ENCODE results near the gene PBX3. TPM values are rescaled to one million over a fixed set of nuclear protein-coding genes. Genes with fewer than 3 reads are reported as not detected.

Gene PBX3
- total RNA-seq, 1 experiment from 2014 or later = 46.0 TPM

DNA sequence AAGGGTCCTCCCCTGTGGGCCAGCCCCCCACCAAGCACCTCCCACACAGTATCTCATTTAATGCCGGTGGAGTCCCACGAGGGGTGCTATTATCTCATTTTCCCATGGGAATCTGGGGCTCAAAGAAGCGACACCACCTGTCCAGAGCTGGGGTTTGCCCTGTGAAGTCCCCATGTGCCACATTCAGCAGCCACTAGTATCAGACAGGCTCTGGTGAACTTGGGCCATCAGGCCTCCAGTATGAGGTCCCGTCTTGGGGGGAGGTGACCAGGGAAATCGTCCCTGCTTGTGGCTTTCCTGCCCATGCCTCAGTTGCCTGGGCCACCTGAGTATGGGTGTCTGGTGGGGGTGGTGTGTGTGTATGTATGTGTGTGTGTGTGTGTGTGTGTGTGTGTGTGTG lies 222.7 kb downstream of the PBX3 start:
- Histone ChIP-seq H4K91ac (ENCODE audit: insufficient read length, low read depth, low read length) (no peak overlapping the region), H3T11ph (ENCODE audit: low read length) (no peak overlapping the region), H3K9ac (ENCODE audit: extremely low read depth, insufficient read length, low read length) (no peak overlapping the region), H2BK120ac (ENCODE audit: low read depth, low read length, poor library complexity, severe bottlenecking) (no peak overlapping the region), H2BK5ac (ENCODE audit: insufficient read length, low read length) (no peak overlapping the region), H3K18ac (ENCODE audit: insufficient read length, low read depth, low read length) (no peak overlapping the region), H2AK5ac (ENCODE audit: insufficient read length, low read length) (no peak overlapping the region), H4K8ac (replicated peaks; ENCODE audit: insufficient read length, low read depth, low read length) (no peak overlapping the region), H3K9me3 (ENCODE audit: control insufficient read depth, low read depth, low read length) (no peaks in the 10 kb centered on the region), H3K23me2 (ENCODE audit: insufficient read length, low read depth, low read length, poor library complexity, severe bottlenecking) (no peaks in the 10 kb centered on the region), H4K20me1 (ENCODE audit: control insufficient read depth, insufficient read depth, insufficient read length) (no peaks in the 10 kb centered on the region), H3K27me3 (ENCODE audit: insufficient read depth, low read length) (no peaks in the 10 kb centered on the region), H4K5ac (ENCODE audit: insufficient read length, low read depth, low read length) (no peak overlapping the region), H3K27ac (ENCODE audit: insufficient read length, low read depth, low read length) (no peak overlapping the region), H3K23ac (ENCODE audit: insufficient read length, low read depth, low read length) (no peak overlapping the region), H3K56ac (ENCODE audit: insufficient read length, low read depth, low read length) (no peak overlapping the region), H3K14ac (ENCODE audit: insufficient read depth, low read length) (no peak overlapping the region), H3K4me1 (ENCODE audit: insufficient read depth, low read length) (no peaks in the 10 kb centered on the region), H2BK20ac (ENCODE audit: low read depth, low read length, poor library complexity, severe bottlenecking) (no peak overlapping the region), H3K79me1 (ENCODE audit: insufficient read depth, low read depth, low read length, poor library complexity, severe bottlenecking) (no peaks in the 10 kb centered on the region), H3K4me2 (ENCODE audit: insufficient read depth, insufficient read length, low read length) (no peak overlapping the region), H2BK15ac (ENCODE audit: low read depth, low read length) (no peak overlapping the region), H3K79me2 (ENCODE audit: insufficient read depth, low read length) (no peaks in the 10 kb centered on the region), H2BK12ac (ENCODE audit: insufficient read length, low read depth, low read length) (no peak overlapping the region), H3K4ac (ENCODE audit: low read depth, low read length) (no peak overlapping the region), H2AFZ (ENCODE audit: low read length) (no peak overlapping the region)
- DNase-seq = no peak
- H3K36me3 Mint-ChIP-seq (ENCODE audit: insufficient read depth in 1 of 3, low read depth in 3 of 3) = peaks cover under 1 to 27% (median 23%) of the 10 kb centered on the region in 3 experiments; a peak in 5 of 7 replicates
- H3K4me1 Mint-ChIP-seq = no peaks in the 10 kb centered on the region
- no CpG with 5 or more reads among the region's 5 CpGs for WGBS (ENCODE audit: extremely low coverage, insufficient read length, low lambda C conversion rate)
- H3K27ac Mint-ChIP-seq = peak overlapping the region in 2 of 3 experiments; percentile 70 to 73; a peak in 3 of 7 replicates
- no peaks in the 10 kb centered on the region; the same call in 1 of the 2 replicates for H3K27me3 Mint-ChIP-seq (ENCODE audit: low read depth)
- H3K9me3 Mint-ChIP-seq = peaks cover under 1 to 2% of the 10 kb centered on the region in 2 experiments
- no peak overlapping the region for H3K4me3 Mint-ChIP-seq
- TF ChIP-seq, protein P1, sequence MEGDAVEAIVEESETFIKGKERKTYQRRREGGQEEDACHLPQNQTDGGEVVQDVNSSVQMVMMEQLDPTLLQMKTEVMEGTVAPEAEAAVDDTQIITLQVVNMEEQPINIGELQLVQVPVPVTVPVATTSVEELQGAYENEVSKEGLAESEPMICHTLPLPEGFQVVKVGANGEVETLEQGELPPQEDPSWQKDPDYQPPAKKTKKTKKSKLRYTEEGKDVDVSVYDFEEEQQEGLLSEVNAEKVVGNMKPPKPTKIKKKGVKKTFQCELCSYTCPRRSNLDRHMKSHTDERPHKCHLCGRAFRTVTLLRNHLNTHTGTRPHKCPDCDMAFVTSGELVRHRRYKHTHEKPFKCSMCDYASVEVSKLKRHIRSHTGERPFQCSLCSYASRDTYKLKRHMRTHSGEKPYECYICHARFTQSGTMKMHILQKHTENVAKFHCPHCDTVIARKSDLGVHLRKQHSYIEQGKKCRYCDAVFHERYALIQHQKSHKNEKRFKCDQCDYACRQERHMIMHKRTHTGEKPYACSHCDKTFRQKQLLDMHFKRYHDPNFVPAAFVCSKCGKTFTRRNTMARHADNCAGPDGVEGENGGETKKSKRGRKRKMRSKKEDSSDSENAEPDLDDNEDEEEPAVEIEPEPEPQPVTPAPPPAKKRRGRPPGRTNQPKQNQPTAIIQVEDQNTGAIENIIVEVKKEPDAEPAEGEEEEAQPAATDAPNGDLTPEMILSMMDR (conservative IDR thresholded peaks at IDR 0.05) = no peak
